GM06990 (cell line): ENCODE data around the gene KIAA0232.
"Not testable (repeated sequence)": the region's sequence is repeated elsewhere in the genome, so short reads cannot be mapped to it uniquely, and the experiment has no call there.

ENCODE experiments used
- DNase-seq: peaks from one replicate; pipeline ENCODE4 v3.0.0-alpha.2; 2011; ENCODE audit not compliant: insufficient read length; ENCODE audit errors: extremely low read depth
- H3K27me3 ChIP-seq: replicated peaks from 2 replicates; pipeline ENCODE4 v1.6.0; 2011; ENCODE audit warnings: low read length; ENCODE audit not compliant: control insufficient read depth, insufficient read depth
- H3K36me3 ChIP-seq: 2 replicates; pipeline ENCODE4 v1.5.1; 2011; ENCODE audit warnings: low read length; ENCODE audit not compliant: control insufficient read depth, insufficient read depth
- H3K4me3 ChIP-seq: replicated peaks from 2 replicates; pipeline ENCODE4 v1.5.1; 2011; ENCODE audit warnings: low read depth, mild to moderate bottlenecking, control low read depth, low read length
- CTCF ChIP-seq: IDR thresholded peaks from 2 replicates; pipeline ENCODE4 v1.5.1; 2011; ENCODE audit warnings: low read length, control low read depth, mild to moderate bottlenecking, inconsistent platforms; ENCODE audit not compliant: insufficient read depth, poor library complexity, severe bottlenecking

KIAA0232 gene

GRCh38 chr4:6889736-6890324 is 107.3 kb downstream of the KIAA0232 start:
- no peaks in the 10 kb centered on the region for H3K27me3 ChIP-seq
- H3K36me3 ChIP-seq: no peaks in the 10 kb centered on the region
- no peak overlapping the region for H3K4me3 ChIP-seq
- no peak for TF ChIP-seq CTCF
- no peak for DNase-seq

GRCh38 chr4:6890358-6890757 is 107.8 kb downstream of the KIAA0232 start:
- Histone ChIP-seq H3K4me3 (no peak overlapping the region), H3K27me3 (no peaks in the 10 kb centered on the region), H3K36me3 (no peaks in the 10 kb centered on the region)
- TF ChIP-seq CTCF: no peak
- DNase-seq: no peak

- DNase-seq, H3K27me3 ChIP-seq, H3K36me3 ChIP-seq, H3K4me3 ChIP-seq: not testable (repeated sequence)
These were observed 108.4 kb downstream of the KIAA0232 start for GRCh38 chr4:6890971-6891370.

GRCh38 chr4:6891436-6892170 is 109.1 kb downstream of the KIAA0232 start:
- TF ChIP-seq CTCF: no peak

GRCh38 chr4:6892190-6892908 is 109.8 kb downstream of the KIAA0232 start:
- H3K4me3 ChIP-seq: no peak overlapping the region
- DNase-seq: no peak
- TF ChIP-seq CTCF: no peak
- H3K27me3 ChIP-seq: no peaks in the 10 kb centered on the region
- no peaks in the 10 kb centered on the region for H3K36me3 ChIP-seq

More at GRCh38 chr4:6891436-6892170, 109.1 kb downstream of the KIAA0232 start:
- no peak overlapping the region for H3K4me3 ChIP-seq
- no peak for DNase-seq
- H3K27me3 ChIP-seq: no peaks in the 10 kb centered on the region
- no peaks in the 10 kb centered on the region for H3K36me3 ChIP-seq

GRCh38 chr4:6892909-6893202 is 110.3 kb downstream of the KIAA0232 start:
- no peaks in the 10 kb centered on the region for H3K36me3 ChIP-seq
- no peak overlapping the region for H3K4me3 ChIP-seq
- DNase-seq: no peak
- no peaks in the 10 kb centered on the region for H3K27me3 ChIP-seq
- no peak for TF ChIP-seq CTCF
